Adrenal gland (tissue), 12 donors: ENCODE measurements around the gene SETBP1. TPM values are rescaled to one million over a fixed set of nuclear protein-coding genes. Genes with fewer than 3 reads are reported as not detected.
A peak's percentile ranks its signal among the peaks of the same experiment; 100 is the strongest.

Experiments used
- DNase-seq, 7 donors: peaks; one replicate each; pipeline ENCODE4 v3.0.0-alpha.2; 2019 to 2020
- H3K27ac ChIP-seq, 5 donors: fragments of 200-600 bp; sonication (generic) in 4 of 5; 1 replicate in 3 of 5; 2 replicates in 2 of 5; pipeline versions ENCODE4 v1.5.1 to v1.8.0; 2016 to 2020; ENCODE audit warnings: mild to moderate bottlenecking in 1 of 5
- H3K27me3 ChIP-seq: fragments of 200-600 bp; 2 replicates; pipeline ENCODE4 v1.8.0; 2021
- H3K36me3 ChIP-seq, 2 donors: fragments of 200-600 bp; replicated peaks in 1 of 2; 1 replicate in 1 of 2; 2 replicates in 1 of 2; pipeline versions ENCODE4 v1.5.1 to v1.8.0; 2018 to 2022
- H3K4me1 ChIP-seq, 2 donors: fragments of 200-600 bp; replicated peaks in 1 of 2; 1 replicate in 1 of 2; 2 replicates in 1 of 2; pipeline versions ENCODE4 v1.5.1 to v1.8.0; 2018 to 2021
- H3K4me3 ChIP-seq, 4 donors: fragments of 200-600 bp; sonication (generic) in 3 of 4; one replicate each; pipeline ENCODE4 v1.5.1; 2016 to 2018
- H3K9me3 ChIP-seq, 3 donors: fragments of 200-600 bp; sonication (generic) in 1 of 3; replicated peaks in 1 of 3; 1 replicate in 2 of 3; 2 replicates in 1 of 3; pipeline versions ENCODE4 v1.5.1 to v1.8.0; 2016 to 2021
- POLR2A ChIP-seq, 2 donors: fragments of 450-650 bp; IDR thresholded peaks; one replicate each; pipeline ENCODE4 v1.6.1; 2017; ENCODE audit warnings: antibody characterized with exemption in 2 of 2, mild to moderate bottlenecking in 2 of 2, moderate library complexity in 1 of 2
- whole genome bisulfite sequencing, 4 donors: extraction: QIAGEN DNeasy Blood & Tissue Kit in 2 of 4; methylation state at CpG; one replicate each; pipeline versions ENCODE4 v1.1.5 to v1.1.7; 2013 to 2017; 5-methylcytosine and 5-hydroxymethylcytosine counted together
- intact Hi-C, 2 donors: fragments of 100-400 bp; cut with DNase I; formaldehyde crosslinking; loops; one replicate each; pipeline versions ENCODE4 v1.14.1 to v1.15.0; 2022 to 2023
- polyA plus RNA-seq, 3 donors: library from polyadenylated mRNA; stranded (reverse); fragments of 200-250 nt in 2 of 3; fragments of 350-450 nt in 1 of 3; fragmentation: Illumina TruSeq in 1 of 3; extraction: RNeasy Lipid Tissue Mini Kit (QIAGEN cat#74804) in 1 of 3; gene quantifications; one replicate each; pipeline ENCODE4 v1.2.3, GENCODE V29; 2013 to 2014
- total RNA-seq, 9 donors: library from RNA; depleted of rRNA in 4 of 9; stranded (reverse); fragments of >200 nt in 4 of 9; fragments of 120-200 nt in 1 of 9; fragmentation: NEBNext Ultra II Directional in 1 of 9; extraction: Animal tissue kit (Norgen Biotek cat#: 25700) in 1 of 9; gene quantifications; one replicate each; pipeline versions ENCODE4 v1.1.0 to v1.2.4, GENCODE V29; 2013 to 2023
- TF ChIP-seq, protein P1 (sequence below), 6 experiments: fragments of 450-650 bp in 4 of 6; fragments of 200-600 bp in 2 of 6; sonication (generic) in 1 of 6; IDR thresholded peaks; 1 replicate in 5 of 6; 2 replicates in 1 of 6; pipeline versions ENCODE4 v1.5.1 to v1.8.0; 2016 to 2021; ENCODE audit warnings: antibody characterized with exemption in 6 of 6, mild to moderate bottlenecking in 2 of 6, moderate library complexity in 1 of 6
- donor health status: healthy with polysubstance abuse.
- donor health status: Bipolar disorder and iron deficiency.
- donor health status: DM: yes; HTN: yes; CAD: no.
- donor health status: DM: no; HTN: no; CAD: no.
- donor health status: DM: no; HTN: no; CAD: no.
- donor health status: DM: yes; HTN: yes; CAD: no.

SETBP1 gene
- total and polyA plus RNA-seq, 12 donors, result 1.2 to 18.0 (median 9.4) TPM

DNA sequence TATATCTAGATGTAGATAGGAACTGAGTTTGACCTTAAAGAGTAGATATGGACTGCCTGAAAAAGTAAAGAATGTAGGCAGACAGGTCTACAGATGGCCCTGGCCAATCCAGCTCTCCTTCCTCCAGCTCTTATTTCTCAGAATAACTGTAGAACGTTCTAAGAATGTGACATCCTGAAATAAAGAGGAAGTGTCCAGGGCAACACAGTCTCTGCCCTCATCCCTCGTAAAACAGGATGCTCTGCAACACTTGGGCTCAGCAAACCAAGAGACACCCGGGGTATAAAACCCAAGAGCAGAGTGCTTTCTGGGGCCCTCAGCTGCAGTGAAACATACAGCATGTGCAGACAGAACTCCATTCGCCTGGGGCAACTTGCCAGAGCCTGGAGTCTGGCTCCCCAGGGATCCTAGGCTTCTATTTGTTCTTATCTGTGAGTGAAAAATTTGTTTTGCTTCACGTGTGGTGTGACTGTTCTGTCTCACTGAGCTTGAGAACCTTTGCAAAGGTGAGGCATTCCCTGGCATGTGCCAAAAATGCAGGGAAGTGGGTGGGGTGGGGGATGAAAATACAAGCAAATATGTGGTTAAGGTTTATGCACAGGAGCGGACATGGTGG, 401.0 kb downstream of the SETBP1 start:
- Histone ChIP-seq H3K27ac (no peak overlapping the region), H3K4me1 (no peaks in the 10 kb centered on the region), H3K9me3 (no peaks in the 10 kb centered on the region), H3K27me3 (no peaks in the 10 kb centered on the region), H3K36me3 (no peaks in the 10 kb centered on the region), H3K4me3 (no peak overlapping the region)
- DNase-seq, result no peak
- intact Hi-C loops, result no loop called here
- TF ChIP-seq, protein P1, sequence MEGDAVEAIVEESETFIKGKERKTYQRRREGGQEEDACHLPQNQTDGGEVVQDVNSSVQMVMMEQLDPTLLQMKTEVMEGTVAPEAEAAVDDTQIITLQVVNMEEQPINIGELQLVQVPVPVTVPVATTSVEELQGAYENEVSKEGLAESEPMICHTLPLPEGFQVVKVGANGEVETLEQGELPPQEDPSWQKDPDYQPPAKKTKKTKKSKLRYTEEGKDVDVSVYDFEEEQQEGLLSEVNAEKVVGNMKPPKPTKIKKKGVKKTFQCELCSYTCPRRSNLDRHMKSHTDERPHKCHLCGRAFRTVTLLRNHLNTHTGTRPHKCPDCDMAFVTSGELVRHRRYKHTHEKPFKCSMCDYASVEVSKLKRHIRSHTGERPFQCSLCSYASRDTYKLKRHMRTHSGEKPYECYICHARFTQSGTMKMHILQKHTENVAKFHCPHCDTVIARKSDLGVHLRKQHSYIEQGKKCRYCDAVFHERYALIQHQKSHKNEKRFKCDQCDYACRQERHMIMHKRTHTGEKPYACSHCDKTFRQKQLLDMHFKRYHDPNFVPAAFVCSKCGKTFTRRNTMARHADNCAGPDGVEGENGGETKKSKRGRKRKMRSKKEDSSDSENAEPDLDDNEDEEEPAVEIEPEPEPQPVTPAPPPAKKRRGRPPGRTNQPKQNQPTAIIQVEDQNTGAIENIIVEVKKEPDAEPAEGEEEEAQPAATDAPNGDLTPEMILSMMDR (IDR thresholded peaks at IDR 0.05), result no peak
- no peak for TF ChIP-seq POLR2A (IDR thresholded peaks at IDR 0.05)
- 56 to 60% (median 58%) methylated on average over 6 of the region's 6 CpGs for WGBS, 4 donors

DNA sequence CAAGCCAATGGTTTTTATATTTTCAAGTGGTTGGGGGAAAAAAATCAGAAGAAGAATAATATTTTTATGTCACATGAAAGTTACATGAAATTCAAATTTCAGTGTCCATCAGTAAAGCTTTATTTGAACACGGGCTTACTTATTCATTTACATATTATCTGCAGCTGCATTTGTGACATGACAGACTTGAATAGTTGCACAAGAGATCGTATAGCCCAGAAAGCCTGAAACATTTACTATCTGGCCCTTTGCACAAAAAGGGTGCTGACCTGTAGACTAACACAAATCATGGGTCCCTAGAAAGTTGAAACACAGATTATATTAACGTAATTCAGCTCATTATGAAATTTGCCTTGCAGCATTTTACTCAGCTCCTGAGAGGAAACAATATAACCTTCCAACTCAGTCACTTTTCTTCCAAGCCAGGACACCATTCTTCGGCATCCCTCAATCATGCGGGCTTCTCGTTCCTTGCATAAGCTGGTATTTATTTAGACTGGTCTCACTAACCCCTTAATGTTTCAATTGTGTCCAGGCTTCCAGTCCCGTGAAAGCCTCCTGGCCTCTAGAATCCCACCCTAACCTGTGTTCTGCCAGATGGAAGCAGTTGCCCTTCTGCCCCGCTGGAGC, 402.7 kb downstream of the SETBP1 start:
- H3K4me3 ChIP-seq, result no peak overlapping the region
- intact Hi-C loops, result no loop called here
- WGBS, 4 donors, result 66 to 81% (median 71%) methylated on average over 8 of the region's 8 CpGs

DNA sequence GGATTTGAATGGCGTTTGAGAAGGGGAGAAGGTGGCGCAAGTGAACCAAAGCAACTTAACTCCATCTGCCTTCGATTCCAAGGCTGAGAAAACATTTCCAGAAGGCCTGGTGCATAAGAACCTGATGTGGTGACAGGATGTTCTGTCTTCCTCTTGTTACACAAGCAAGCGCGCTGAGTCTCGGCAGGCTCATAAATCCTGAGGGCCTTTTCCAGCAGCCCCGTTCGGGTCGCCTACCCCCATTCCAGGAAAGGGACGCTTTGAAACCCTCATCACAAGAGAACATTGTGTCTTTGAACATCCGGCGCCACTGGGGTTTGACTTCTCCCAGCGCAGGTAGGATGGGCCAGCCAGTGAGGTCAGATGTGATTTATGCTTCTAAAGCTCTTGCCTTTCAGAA, 403.5 kb downstream of the SETBP1 start:
- H3K27me3 ChIP-seq, result no peaks in the 10 kb centered on the region
- peak in 5 of 7 donors; percentile 8 to 65 (median 28) for DNase-seq
- intact Hi-C loops, result no loop called here

More for the DNA sequence above, 402.7 kb downstream of the SETBP1 start:
- Histone ChIP-seq H3K27ac (no peak overlapping the region), H3K36me3 (no peaks in the 10 kb centered on the region), H3K9me3 (no peaks in the 10 kb centered on the region), H3K4me1 (no peaks in the 10 kb centered on the region), H3K27me3 (no peaks in the 10 kb centered on the region)
- DNase-seq, result no peak
- TF ChIP-seq, protein P1 (IDR thresholded peaks at IDR 0.05), result no peak
- no peak for TF ChIP-seq POLR2A (IDR thresholded peaks at IDR 0.05)

DNA sequence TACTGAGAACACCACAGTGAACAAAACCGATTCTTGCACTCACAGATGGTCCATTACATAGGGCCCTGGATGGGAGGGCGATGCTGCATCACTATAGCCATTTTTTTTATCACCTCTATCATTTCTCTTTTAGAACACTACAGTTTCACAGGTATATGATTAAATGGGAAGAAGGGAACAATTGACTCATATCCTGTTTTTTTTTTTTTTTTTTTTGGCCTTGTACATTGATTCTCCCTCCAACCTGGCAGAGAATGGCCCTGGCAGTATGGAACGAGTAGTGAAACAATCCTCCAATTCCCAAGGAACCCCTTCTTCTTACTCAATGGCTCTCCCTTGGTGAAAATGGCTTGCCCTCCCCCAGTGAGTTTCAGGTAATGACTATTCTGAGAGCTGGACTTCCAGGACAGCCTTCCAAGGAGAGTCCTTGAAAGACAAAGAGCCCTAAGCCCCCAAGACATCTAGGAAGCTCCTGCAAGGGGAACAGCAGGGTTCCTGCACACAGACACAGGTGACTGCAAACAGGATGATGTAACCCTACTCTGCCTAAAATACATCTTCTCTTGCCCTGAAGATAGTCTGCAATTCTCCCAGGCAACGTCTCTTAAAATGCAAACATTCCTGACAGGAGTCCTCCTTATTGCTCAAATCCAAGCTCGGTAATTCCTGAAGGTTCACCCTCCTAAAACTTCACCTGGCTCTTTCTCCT, 405.4 kb downstream of the SETBP1 start:
- TF ChIP-seq, protein P1 (IDR thresholded peaks at IDR 0.05), result no peak
- no peak for TF ChIP-seq POLR2A (IDR thresholded peaks at IDR 0.05)
- H3K4me1 ChIP-seq, result no peaks in the 10 kb centered on the region
- H3K9me3 ChIP-seq, result no peaks in the 10 kb centered on the region
- intact Hi-C loops, result no loop called here
- no peak for DNase-seq
- H3K36me3 ChIP-seq, result no peaks in the 10 kb centered on the region
- no peak overlapping the region for H3K27ac ChIP-seq
- H3K27me3 ChIP-seq, result no peaks in the 10 kb centered on the region
- WGBS, 4 donors, result 69 to 77% (median 71%) methylated on average over 5 of the region's 5 CpGs
- no peak overlapping the region for H3K4me3 ChIP-seq

More for the DNA sequence above, 403.5 kb downstream of the SETBP1 start:
- Histone ChIP-seq H3K36me3 (no peaks in the 10 kb centered on the region), H3K4me3 (no peak overlapping the region), H3K9me3 (no peaks in the 10 kb centered on the region), H3K4me1 (no peaks in the 10 kb centered on the region), H3K27ac (peak overlapping the region in 1 of 5 donors; percentile 45)
- no peak for TF ChIP-seq POLR2A (IDR thresholded peaks at IDR 0.05)
- TF ChIP-seq, protein P1 (IDR thresholded peaks at IDR 0.05), result no peak
- WGBS, 4 donors, result 17 to 33% (median 30%) methylated on average over 13 of the region's 13 CpGs
